HepG2 (cell line): ENCODE data around the gene BCLAF1. TPM values are rescaled to one million over a fixed set of nuclear protein-coding genes. Genes with fewer than 3 reads are reported as not detected.

Experiments
- ELF3 ChIP-seq: IDR thresholded peaks from 2 replicates; pipeline ENCODE4 v1.6.1; 2016; ENCODE audit warnings: missing genetic modification reagents, missing compliant biosample characterization
- HDAC6 ChIP-seq: fragments of 200-600 bp; sonication (generic); IDR thresholded peaks from 2 replicates; pipeline ENCODE4 v1.7.0; 2017; ENCODE audit warnings: mild to moderate bottlenecking, antibody characterized with exemption, low read length, low read depth
- KAT2B ChIP-seq: fragments of 150-350 bp; IDR thresholded peaks from 2 replicates; pipeline ENCODE4 v1.6.1; 2014; ENCODE audit warnings: low read depth, low read length, borderline replicate concordance
- KDM5B ChIP-seq: sonication (generic); formaldehyde crosslinking; IDR thresholded peaks from 2 replicates; pipeline ENCODE4 v1.4.0; 2020; ENCODE audit warnings: missing genetic modification reagents, mild to moderate bottlenecking, borderline replicate concordance
- NFKB2 ChIP-seq: sonication (generic); formaldehyde crosslinking; IDR thresholded peaks from 2 replicates; pipeline ENCODE4 v1.4.0; 2020; ENCODE audit warnings: missing genetic modification reagents, borderline replicate concordance
- ONECUT2 ChIP-seq: sonication (generic); formaldehyde crosslinking; IDR thresholded peaks from 2 replicates; pipeline ENCODE4 v1.4.0; 2020; ENCODE audit warnings: missing genetic modification reagents
- PAF1 ChIP-seq: IDR thresholded peaks from 2 replicates; pipeline ENCODE4 v1.6.1; 2016; ENCODE audit warnings: missing genetic modification reagents, missing compliant biosample characterization
- PHB2 ChIP-seq: fragments of 450-650 bp; IDR thresholded peaks from 2 replicates; pipeline ENCODE4 v1.6.1; 2018; ENCODE audit not compliant: partially characterized antibody
- POGK ChIP-seq: sonication (generic); formaldehyde crosslinking; conservative IDR thresholded peaks from 2 replicates; pipeline ENCODE4 v1.8.0; 2022; ENCODE audit warnings: mild to moderate bottlenecking, moderate library complexity, missing genetic modification reagents
- SMAD1 ChIP-seq: sonication (generic); formaldehyde crosslinking; IDR thresholded peaks from 2 replicates; pipeline ENCODE4 v1.4.0; 2020; ENCODE audit warnings: missing genetic modification reagents, low read depth, mild to moderate bottlenecking, borderline replicate concordance
- SNAPC4 ChIP-seq: sonication (generic); formaldehyde crosslinking; IDR thresholded peaks from 2 replicates; pipeline ENCODE4 v1.4.0; 2020; ENCODE audit warnings: mild to moderate bottlenecking, missing genetic modification reagents
- SRSF9 ChIP-seq: fragments of 200-400 bp; formaldehyde crosslinking; IDR thresholded peaks from 2 replicates; pipeline ENCODE4 v1.6.1; 2018; ENCODE audit warnings: borderline replicate concordance, mild to moderate bottlenecking, low read depth, low read length; ENCODE audit not compliant: insufficient read depth, poor library complexity, severe bottlenecking
- ZNF432 ChIP-seq: sonication (generic); formaldehyde crosslinking; IDR thresholded peaks from 2 replicates; pipeline ENCODE4 v1.5.0; 2020; ENCODE audit warnings: missing genetic modification reagents, mild to moderate bottlenecking, borderline replicate concordance
- ZNF570 ChIP-seq: sonication (generic); formaldehyde crosslinking; IDR thresholded peaks from 2 replicates; pipeline ENCODE4 v1.4.0; 2020; ENCODE audit warnings: mild to moderate bottlenecking, missing genetic modification reagents, borderline replicate concordance
- ZNF616 ChIP-seq: sonication (generic); formaldehyde crosslinking; IDR thresholded peaks from 2 replicates; pipeline ENCODE4 v1.5.0; 2020; ENCODE audit warnings: low read depth, mild to moderate bottlenecking, missing genetic modification reagents
- ZNF691 ChIP-seq: sonication (generic); formaldehyde crosslinking; IDR thresholded peaks from 2 replicates; pipeline ENCODE4 v1.4.0; 2020; ENCODE audit warnings: missing genetic modification reagents, low read depth, mild to moderate bottlenecking, borderline replicate concordance
- ZNF770 ChIP-seq: sonication (generic); formaldehyde crosslinking; IDR thresholded peaks from 2 replicates; pipeline ENCODE4 v1.5.0; 2020; ENCODE audit warnings: mild to moderate bottlenecking, missing genetic modification reagents
- ZSCAN21 ChIP-seq: sonication (generic); formaldehyde crosslinking; IDR thresholded peaks from 2 replicates; pipeline ENCODE4 v1.8.0; 2022; ENCODE audit warnings: mild to moderate bottlenecking, missing genetic modification reagents, moderate library complexity, borderline replicate concordance
- polyA plus RNA-seq, 8 experiments: library from polyadenylated mRNA; depleted of rRNA in 3 of 8; stranded (reverse) in 7 of 8; unstranded in 1 of 8; fragments of >200 nt; fragmentation: Illumina TruSeq in 4 of 8; extraction: Trizol in 4 of 8; gene quantifications; 2 replicates each; pipeline versions ENCODE4 v1.2.1 to v1.2.3, GENCODE V29; 2011 to 2016; ENCODE audit warnings: low read depth in 4 of 8, missing spikeins in 1 of 8, mixed read lengths in 1 of 8; ENCODE audit not compliant: insufficient read depth in 1 of 8
- total RNA-seq, 5 experiments: library from RNA; depleted of rRNA; stranded (reverse); fragments of >200 nt; fragmentation: Illumina TruSeq; extraction: Trizol; gene quantifications; 2 replicates each; pipeline ENCODE4 v1.2.3, GENCODE V29; 2016; ENCODE audit warnings: low read depth in 1 of 5

BCLAF1 gene
- total and polyA plus RNA-seq, 2 of the 13 experiments (the other 11 are each of a cell fraction or from before 2014, with no cell fraction given): 55.3 to 292 TPM

- TF ChIP-seq KDM5B (peak; percentile 41; the same call in 1 of the 2 replicates), KAT2B (no peak), ONECUT2 (CRISPR knock-in tag) (no peak), ZNF570 (no peak), ZNF432 (CRISPR knock-in tag) (no peak), ZSCAN21 (peak; percentile 80), SNAPC4 (CRISPR knock-in tag) (no peak), SMAD1 (CRISPR knock-in tag) (peak; percentile 83; the same call in 1 of the 2 replicates), ZNF616 (CRISPR knock-in tag) (no peak), SRSF9 (no peak), ELF3 (CRISPR knock-in tag) (peak; percentile 100), PHB2 (no peak), PAF1 (CRISPR knock-in tag) (no peak), HDAC6 (no peak), ZNF691 (CRISPR knock-in tag) (peak; percentile 80; the same call in 1 of the 2 replicates), ZNF770 (CRISPR knock-in tag) (no peak), POGK (CRISPR knock-in tag) (peak; percentile 89; the same call in 1 of the 2 replicates), NFKB2 (CRISPR knock-in tag) (0 out of 2 replicates have a peak, but pooled peaks have one; percentile 19)
Observed at GRCh38 chr6:136249811-136250685, 39.6 kb downstream of the BCLAF1 start, which contains the start of gene MTFR2 (continued).
